HL-60/S4 (cell line): ENCODE results near the gene ABCC5.

Experiments used
- in situ Hi-C: fragments of 300-500 bp; cut with MboI; formaldehyde crosslinking; loops from 2 replicates; pipeline ENCODE4 v1.14.3; 2022; ENCODE audit warnings: low sequenced_read_pairs

The ABCC5 gene

DNA sequence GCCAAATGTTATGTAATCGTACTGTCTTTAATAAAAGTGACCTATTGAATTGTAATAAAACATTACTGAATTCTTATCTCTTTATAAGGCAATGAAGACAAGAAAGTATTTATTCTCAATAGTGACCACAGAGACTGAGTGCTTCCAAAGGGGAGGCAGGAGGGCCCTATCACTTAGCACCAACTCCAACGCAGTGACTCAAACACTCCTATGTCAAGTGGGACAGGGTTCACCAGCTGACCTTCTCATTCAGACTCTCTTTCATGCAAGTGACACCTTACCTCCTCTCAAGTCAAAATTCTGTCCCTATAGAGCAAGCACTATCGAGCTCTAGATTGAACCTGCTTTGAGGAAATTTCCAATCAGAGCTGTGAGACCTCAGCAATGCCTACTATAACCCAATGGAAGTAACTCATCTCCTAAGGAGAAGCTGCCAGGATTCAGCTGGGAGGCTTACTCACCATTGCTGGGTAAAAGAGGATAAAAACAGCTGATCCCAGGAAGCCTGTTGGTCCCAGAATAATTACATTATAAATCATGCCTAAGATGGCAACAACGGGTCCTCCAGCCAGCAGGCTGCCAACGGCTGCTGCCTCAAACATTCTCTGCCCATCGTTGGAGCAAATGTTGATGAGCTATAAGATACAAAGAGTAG is 35.6 kb downstream of the ABCC5 start:
- in situ Hi-C loops, result no loop called here

GRCh38 chr3:183980403-183980802 is 37.3 kb downstream of the ABCC5 start:
- in situ Hi-C loops, result no loop called here

- in situ Hi-C loops, result no loop called here
Observed at GRCh38 chr3:183975981-183976662, 41.6 kb downstream of the ABCC5 start.

GRCh38 chr3:183968666-183969245 is 48.9 kb downstream of the ABCC5 start:
- in situ Hi-C loops, result no loop called here

GRCh38 chr3:183967693-183968092 is 50.0 kb downstream of the ABCC5 start:
- in situ Hi-C loops, result no loop called here

GRCh38 chr3:183966361-183966791 is 51.3 kb downstream of the ABCC5 start:
- in situ Hi-C loops, result no loop called here

DNA sequence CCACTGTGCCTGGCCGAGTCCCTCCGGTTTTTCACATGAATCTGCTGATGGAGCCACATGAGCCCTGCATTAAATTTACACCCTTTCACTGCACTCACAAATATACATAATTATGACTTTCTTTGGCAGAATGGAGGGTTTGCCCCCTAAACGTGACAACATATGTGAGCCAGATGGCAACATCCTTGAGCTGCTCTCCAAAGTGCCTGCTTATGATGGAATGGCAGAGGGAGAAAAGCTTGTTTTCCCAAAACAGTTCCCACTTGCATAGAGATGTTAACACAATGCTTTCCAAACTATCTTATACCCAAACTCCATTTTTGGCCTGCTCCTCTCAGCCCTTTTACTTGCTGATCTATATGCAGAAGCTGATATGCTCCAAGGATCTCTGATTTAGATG is 54.9 kb downstream of the ABCC5 start:
- in situ Hi-C loops, result no loop called here

- in situ Hi-C loops, result no loop called here
Observed at GRCh38 chr3:183959214-183959613, 58.5 kb downstream of the ABCC5 start.

- in situ Hi-C loops, result no loop called here
Observed at GRCh38 chr3:183958775-183959174, 58.9 kb downstream of the ABCC5 start.

DNA sequence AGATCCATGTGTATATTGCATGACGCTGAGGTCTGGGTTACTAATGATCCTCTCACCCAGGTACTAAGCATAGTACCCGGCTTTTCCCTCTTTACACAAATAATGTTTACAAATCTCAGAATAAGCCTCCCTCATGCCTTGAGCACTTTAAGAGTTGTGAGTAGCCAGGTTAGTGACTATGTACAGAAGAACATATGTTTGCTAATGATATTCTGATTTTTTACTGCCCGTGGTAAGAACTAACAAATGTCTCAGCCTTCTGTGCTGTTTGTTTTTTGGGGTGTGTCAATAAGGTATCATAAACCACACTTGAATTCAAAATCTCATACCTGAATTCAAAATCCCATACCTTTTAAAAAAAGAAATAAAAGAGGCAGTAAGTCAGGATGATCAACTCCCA is 59.5 kb downstream of the ABCC5 start:
- in situ Hi-C loops, result no loop called here

DNA sequence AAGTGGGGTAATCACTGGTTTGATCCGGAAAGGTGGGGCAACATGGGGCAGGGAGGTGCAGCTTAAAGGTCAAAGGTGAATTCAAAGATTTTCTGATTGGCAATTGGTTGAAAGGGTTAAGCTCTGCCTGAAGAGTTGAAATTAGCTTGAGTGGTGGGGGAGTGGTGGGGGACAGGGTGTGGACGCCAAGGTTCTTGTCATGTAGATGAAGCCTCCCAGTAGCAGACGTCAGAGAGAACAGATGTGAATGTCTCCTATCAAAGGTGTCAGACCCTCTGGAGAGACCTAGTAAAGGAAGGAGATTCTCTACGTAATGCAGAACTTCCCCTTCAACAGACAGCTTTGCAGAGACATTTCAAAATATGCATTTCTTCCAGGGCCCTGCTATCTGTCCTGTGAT is 62.8 kb downstream of the ABCC5 start:
- in situ Hi-C loops, result no loop called here

GRCh38 chr3:183953471-183954070 is 64.1 kb downstream of the ABCC5 start:
- in situ Hi-C loops, result no loop called here

DNA sequence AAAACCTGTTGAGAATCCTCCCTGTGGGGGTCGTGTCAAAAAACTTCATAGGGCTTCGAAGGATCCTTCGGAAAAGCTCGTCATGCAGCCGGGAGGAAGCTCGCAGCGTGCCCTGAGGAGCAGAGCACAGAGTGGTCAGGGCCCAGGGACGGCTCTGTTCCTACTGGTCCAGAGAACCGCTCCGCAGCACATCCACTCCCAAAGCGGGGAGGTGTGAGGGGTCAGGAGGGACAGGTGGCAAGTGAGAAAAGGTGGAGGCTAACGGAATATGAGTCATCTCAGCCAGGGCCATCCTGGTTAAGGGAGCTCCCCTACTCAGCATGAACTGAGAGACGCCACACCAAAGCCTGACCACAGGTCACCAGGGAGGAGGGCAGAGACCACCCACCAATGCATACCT is 66.2 kb downstream of the ABCC5 start:
- in situ Hi-C loops, result no loop called here

GRCh38 chr3:183949690-183950089 is 68.0 kb downstream of the ABCC5 start:
- in situ Hi-C loops, result no loop called here

GRCh38 chr3:183946037-183946436 is 71.6 kb downstream of the ABCC5 start:
- in situ Hi-C loops, result no loop called here

DNA sequence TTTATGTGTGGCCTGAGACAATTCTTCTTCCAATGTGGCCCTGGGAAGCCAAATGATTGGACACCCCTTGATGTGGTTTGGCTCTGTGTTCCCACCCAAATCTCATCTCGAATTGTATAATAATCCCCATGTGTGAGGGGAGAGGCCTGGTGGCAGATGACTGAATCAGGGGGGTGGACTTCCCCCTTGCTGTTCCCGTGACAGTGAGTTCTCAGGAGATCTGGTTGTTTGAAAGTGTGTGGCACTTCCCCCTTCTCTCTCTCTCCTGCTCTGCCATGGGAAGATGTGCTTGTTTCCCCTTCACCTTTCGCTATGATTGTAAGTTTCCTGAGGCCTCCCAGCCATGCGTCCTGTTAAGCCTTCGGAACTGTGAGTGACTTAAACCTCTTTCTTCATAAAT is 72.9 kb downstream of the ABCC5 start:
- in situ Hi-C loops, result no loop called here

DNA sequence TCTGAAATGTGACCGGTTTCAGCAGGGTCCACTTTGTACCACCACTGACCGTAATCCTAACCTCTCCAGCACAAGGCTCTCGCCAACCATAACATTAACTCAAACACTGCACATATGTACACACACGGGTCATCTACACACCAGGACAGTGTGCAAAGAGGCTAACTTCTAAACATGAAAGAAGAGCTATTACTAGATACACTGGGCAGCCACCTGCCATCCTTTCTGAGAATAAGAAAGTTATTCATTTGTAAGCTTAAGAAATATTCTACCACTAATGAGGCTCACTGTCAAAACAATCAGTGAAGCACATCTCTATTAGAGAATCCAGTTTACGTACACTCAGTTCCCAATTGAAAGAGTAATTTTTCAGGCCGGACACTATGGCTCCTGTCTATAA is 73.9 kb downstream of the ABCC5 start:
- in situ Hi-C loops, result no loop called here

- in situ Hi-C loops, result no loop called here
Observed at GRCh38 chr3:183941216-183941615, 76.5 kb downstream of the ABCC5 start.

DNA sequence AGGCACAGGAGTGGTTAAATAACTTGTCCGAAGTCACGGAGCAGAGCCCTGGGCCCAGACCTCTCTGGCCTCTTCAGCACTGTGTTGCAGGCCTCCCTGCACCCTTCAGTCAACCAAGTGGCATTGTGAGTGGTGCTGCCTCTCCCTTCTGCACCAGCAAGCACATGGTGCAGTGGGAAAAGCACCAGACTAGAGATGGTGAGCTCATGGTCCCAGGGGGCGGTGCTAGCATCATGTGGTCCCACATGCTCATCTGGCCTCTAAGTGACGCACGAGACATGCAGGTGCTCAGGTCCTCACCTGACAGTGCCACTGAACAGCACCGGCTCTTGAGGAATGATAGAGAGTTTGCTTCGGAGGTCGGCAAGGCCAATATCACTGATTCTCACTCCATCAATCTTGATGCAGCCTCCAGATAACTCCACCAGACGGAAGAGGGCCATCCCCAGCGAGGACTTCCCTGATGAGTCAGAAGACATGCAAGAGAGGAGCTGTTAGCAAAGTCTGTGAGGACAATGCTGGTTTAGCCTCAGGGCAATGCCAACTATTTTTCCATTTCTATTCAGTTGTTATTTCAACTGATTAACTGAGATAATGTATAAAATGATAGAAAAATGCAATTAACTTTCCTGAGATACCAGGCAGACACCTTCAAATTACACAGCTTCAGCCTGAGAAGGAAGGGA is 79.9 kb downstream of the ABCC5 start:
- in situ Hi-C loops, result no loop called here

DNA sequence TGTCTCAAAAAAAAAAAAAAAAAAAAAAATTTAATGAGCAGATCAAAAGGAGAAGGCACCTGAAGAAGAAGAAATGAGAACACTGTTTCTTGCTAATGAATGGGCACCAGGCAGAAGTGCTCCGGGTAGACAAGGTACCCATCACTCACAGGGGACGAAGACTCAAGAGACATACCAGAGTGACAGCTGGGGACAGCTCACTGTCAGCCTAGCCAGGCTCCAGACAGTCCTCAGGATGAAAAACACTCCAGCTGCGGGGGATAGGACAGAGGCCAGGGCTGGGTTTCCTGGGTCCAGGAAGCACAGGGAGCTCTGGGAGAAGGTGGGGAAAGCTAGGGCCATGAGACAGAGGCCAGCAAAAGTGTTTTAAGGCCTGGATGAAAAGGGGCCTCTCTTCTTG is 84.5 kb downstream of the ABCC5 start:
- in situ Hi-C loops, result no loop called here

DNA sequence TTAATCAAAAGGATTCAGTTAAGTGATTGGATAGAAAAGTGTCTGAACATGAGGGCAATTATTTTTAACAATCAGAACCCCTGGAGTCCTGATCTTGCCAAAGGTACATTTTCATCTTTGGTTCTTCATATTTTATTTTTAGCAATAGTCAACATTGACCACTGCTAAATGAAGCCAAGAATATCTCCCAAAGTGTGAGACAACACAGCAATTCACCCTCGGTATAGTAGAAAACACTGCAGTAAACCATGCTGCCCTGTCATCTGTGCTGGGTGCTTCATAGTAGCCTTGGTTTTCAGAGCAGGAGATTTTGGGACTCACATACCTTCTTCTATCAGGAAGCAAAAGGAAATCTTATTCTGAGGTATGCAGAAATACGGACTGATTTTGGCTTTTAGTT is 85.8 kb downstream of the ABCC5 start:
- in situ Hi-C loops, result no loop called here
